HG03432 (cell line): ENCODE data around the gene PCDH9.

ENCODE experiments used
- ATAC-seq: cut with Tn5 transposase; IDR thresholded peaks from one replicate; pipeline ENCODE4 v1.9.1; 2021; ENCODE audit warnings: mild to moderate bottlenecking, moderate library complexity; ENCODE audit not compliant: unreplicated experiment

Gene PCDH9

GRCh38 chr13:66429156-66429555 is 801.0 kb downstream of the PCDH9 start:
- no peak for ATAC-seq

GRCh38 chr13:66427458-66427861 is 802.7 kb downstream of the PCDH9 start:
- no peak for ATAC-seq

GRCh38 chr13:66425741-66426140 is 804.4 kb downstream of the PCDH9 start:
- ATAC-seq = no peak

- no peak for ATAC-seq
These were observed 805.7 kb downstream of the PCDH9 start for GRCh38 chr13:66424422-66424821.

- no peak for ATAC-seq
These were observed 814.7 kb downstream of the PCDH9 start for GRCh38 chr13:66415444-66415843.

- ATAC-seq = no peak
These were observed 815.9 kb downstream of the PCDH9 start for GRCh38 chr13:66414066-66414800.

- no peak for ATAC-seq
These were observed 819.8 kb downstream of the PCDH9 start for GRCh38 chr13:66410314-66410713.

GRCh38 chr13:66409542-66409941 is 820.6 kb downstream of the PCDH9 start:
- ATAC-seq = no peak

- ATAC-seq = no peak
These were observed 823.0 kb downstream of the PCDH9 start for GRCh38 chr13:66407128-66407527.

- no peak for ATAC-seq
These were observed 824.0 kb downstream of the PCDH9 start for GRCh38 chr13:66405908-66406802.

- no peak for ATAC-seq
These were observed 827.6 kb downstream of the PCDH9 start for GRCh38 chr13:66402546-66402945.

- no peak for ATAC-seq
These were observed 828.1 kb downstream of the PCDH9 start for GRCh38 chr13:66402066-66402465.

GRCh38 chr13:66400292-66400691 is 829.8 kb downstream of the PCDH9 start:
- ATAC-seq = no peak

- no peak for ATAC-seq
These were observed 830.3 kb downstream of the PCDH9 start for GRCh38 chr13:66399873-66400272.

- no peak for ATAC-seq
These were observed 833.0 kb downstream of the PCDH9 start for GRCh38 chr13:66397133-66397532.

- no peak for ATAC-seq
These were observed 838.8 kb downstream of the PCDH9 start for GRCh38 chr13:66391322-66391721.

- ATAC-seq = no peak
These were observed 851.2 kb downstream of the PCDH9 start for GRCh38 chr13:66378894-66379293.

GRCh38 chr13:66377569-66377968 is 852.6 kb downstream of the PCDH9 start:
- no peak for ATAC-seq

GRCh38 chr13:66375756-66376155 is 854.4 kb downstream of the PCDH9 start:
- ATAC-seq = no peak

- ATAC-seq = no peak
These were observed 860.5 kb downstream of the PCDH9 start for GRCh38 chr13:66369666-66370065.

GRCh38 chr13:66367356-66367755 is 862.8 kb downstream of the PCDH9 start:
- no peak for ATAC-seq

- no peak for ATAC-seq
These were observed 865.0 kb downstream of the PCDH9 start for GRCh38 chr13:66365101-66365500.
